Measurements from ENCODE around the gene TMTC1. TPM values are rescaled to one million over a fixed set of nuclear protein-coding genes. Genes with fewer than 3 reads are reported as not detected.

Gene TMTC1
- total and polyA plus RNA-seq, 2 donors: 5.4 to 9.3 TPM

DNA sequence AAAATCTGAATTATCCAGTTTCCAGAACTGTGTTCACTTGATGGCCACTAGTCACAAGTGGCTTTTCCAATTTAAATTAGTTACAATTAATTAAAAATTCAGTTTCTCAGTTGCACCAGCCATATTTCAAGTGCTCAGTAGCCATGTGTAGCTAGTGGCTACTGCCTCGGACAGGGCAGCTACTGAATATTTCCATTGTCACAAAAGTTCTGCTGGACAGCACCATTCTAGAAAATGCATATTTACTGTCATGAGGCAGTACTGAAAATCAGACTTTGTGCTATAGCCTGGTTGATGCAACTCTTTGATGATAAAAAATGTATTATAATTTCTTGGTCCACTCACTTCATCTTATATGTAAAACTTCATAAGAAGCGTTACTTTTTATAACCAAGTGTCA, 274.8 kb downstream of the TMTC1 start:
- H3K36me3 ChIP-seq (ENCODE audit: control insufficient read depth in 2 of 2, insufficient read depth in 2 of 2, low read length in 1 of 2): no peaks in the 10 kb centered on the region
- no peak overlapping the region for H3K27ac ChIP-seq (ENCODE audit: low read depth in 1 of 2, low read length in 1 of 2)
- 99% methylated on average over 2 of the region's 2 CpGs for WGBS
- no peaks in the 10 kb centered on the region for H3K4me1 ChIP-seq (ENCODE audit: control insufficient read depth in 2 of 2, insufficient read depth in 2 of 2, low read length in 2 of 2)
- H3K27me3 ChIP-seq (ENCODE audit: control insufficient read depth in 2 of 2, insufficient read depth in 1 of 2, low read length in 1 of 2): no peaks in the 10 kb centered on the region
- no peak overlapping the region for H3K4me3 ChIP-seq (ENCODE audit: low read length in 2 of 2)
- no peak for DNase-seq (ENCODE audit: low read depth in 6 of 9, low spot score in 9 of 9)
- H3K9me3 ChIP-seq (ENCODE audit: control insufficient read depth in 2 of 2, insufficient read depth in 1 of 2, low read length in 1 of 2): no peaks in the 10 kb centered on the region

DNA sequence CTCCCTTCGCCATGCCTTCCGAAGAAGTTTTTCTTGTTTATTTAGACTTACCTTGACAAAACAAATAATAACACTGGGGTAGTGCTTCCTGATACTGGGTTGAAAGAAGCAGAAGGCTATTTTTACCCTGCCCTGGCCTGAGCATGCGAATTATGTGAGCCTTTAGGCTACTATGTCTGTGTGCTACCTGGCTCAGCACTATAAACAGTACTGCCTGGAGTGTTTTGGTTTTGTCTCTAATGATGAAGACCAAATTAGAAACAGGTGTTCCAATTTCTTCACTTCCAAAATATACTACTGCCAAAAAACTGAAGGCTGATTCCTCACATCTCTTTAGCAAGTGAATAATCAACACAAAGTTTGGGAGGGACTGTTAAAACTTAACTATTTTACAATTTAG, 278.6 kb downstream of the TMTC1 start:
- H3K4me3 ChIP-seq (ENCODE audit: low read length in 2 of 2): no peak overlapping the region
- WGBS: 80% methylated on average over 3 of the region's 3 CpGs
- H3K27me3 ChIP-seq (ENCODE audit: control insufficient read depth in 2 of 2, insufficient read depth in 1 of 2, low read length in 1 of 2): no peaks in the 10 kb centered on the region
- H3K27ac ChIP-seq (ENCODE audit: low read depth in 1 of 2, low read length in 1 of 2): no peak overlapping the region
- no peaks in the 10 kb centered on the region for H3K36me3 ChIP-seq (ENCODE audit: control insufficient read depth in 2 of 2, insufficient read depth in 2 of 2, low read length in 1 of 2)
- H3K9me3 ChIP-seq (ENCODE audit: control insufficient read depth in 2 of 2, insufficient read depth in 1 of 2, low read length in 1 of 2): no peaks in the 10 kb centered on the region
- no peak for DNase-seq (ENCODE audit: low read depth in 6 of 9, low spot score in 9 of 9)
- no peaks in the 10 kb centered on the region for H3K4me1 ChIP-seq (ENCODE audit: control insufficient read depth in 2 of 2, insufficient read depth in 2 of 2, low read length in 2 of 2)

DNA sequence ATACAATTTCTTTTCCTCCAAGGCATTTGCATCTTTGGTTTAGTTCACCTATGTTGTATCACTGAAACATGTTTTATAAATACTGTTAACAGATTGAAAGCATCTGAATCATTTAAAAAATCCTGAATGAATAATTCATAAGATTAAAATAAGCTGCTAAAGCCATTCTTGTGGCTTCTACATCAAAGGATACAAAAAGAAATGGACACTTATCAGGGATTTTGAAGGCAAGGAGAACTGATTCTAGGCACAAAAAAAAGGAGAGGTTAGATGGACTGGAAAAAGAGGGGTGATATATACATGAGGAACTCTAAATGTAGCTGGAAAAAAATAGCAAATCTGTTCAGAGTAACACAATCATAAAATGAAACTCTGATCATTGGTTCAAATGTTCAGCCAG, 280.5 kb downstream of the TMTC1 start:
- no peaks in the 10 kb centered on the region for H3K9me3 ChIP-seq (ENCODE audit: control insufficient read depth in 2 of 2, insufficient read depth in 1 of 2, low read length in 1 of 2)
- no peaks in the 10 kb centered on the region for H3K27me3 ChIP-seq (ENCODE audit: control insufficient read depth in 2 of 2, insufficient read depth in 1 of 2, low read length in 1 of 2)
- H3K27ac ChIP-seq (ENCODE audit: low read depth in 1 of 2, low read length in 1 of 2): no peak overlapping the region
- no peak for DNase-seq (ENCODE audit: low read depth in 6 of 9, low spot score in 9 of 9)
- no peak overlapping the region for H3K4me3 ChIP-seq (ENCODE audit: low read length in 2 of 2)
- no peaks in the 10 kb centered on the region for H3K36me3 ChIP-seq (ENCODE audit: control insufficient read depth in 2 of 2, insufficient read depth in 2 of 2, low read length in 1 of 2)
- H3K4me1 ChIP-seq (ENCODE audit: control insufficient read depth in 2 of 2, insufficient read depth in 2 of 2, low read length in 2 of 2): no peaks in the 10 kb centered on the region

DNA sequence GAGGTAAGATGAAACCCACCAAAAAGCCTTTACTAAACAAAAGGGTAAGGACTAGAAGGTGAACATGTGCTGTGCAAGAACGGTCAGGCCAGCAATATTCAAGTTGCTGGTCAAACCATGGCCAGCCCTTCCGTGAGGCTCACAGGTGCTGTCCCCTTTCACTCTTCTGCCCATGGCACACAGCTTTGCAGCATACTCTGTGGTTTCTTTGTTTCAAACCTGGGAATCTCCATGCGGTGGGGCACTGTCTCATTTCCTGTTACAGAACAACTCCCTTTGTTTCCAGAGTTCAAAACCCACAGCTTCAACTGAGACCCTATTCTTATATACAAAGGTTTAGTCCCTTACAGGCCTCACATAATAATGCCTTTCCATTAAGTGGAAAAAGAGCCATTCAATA, 284.5 kb downstream of the TMTC1 start:
- no peak overlapping the region for H3K27ac ChIP-seq (ENCODE audit: low read depth in 1 of 2, low read length in 1 of 2)
- no peaks in the 10 kb centered on the region for H3K36me3 ChIP-seq (ENCODE audit: control insufficient read depth in 2 of 2, insufficient read depth in 2 of 2, low read length in 1 of 2)
- no peaks in the 10 kb centered on the region for H3K9me3 ChIP-seq (ENCODE audit: control insufficient read depth in 2 of 2, insufficient read depth in 1 of 2, low read length in 1 of 2)
- no peaks in the 10 kb centered on the region for H3K27me3 ChIP-seq (ENCODE audit: control insufficient read depth in 2 of 2, insufficient read depth in 1 of 2, low read length in 1 of 2)
- H3K4me1 ChIP-seq (ENCODE audit: control insufficient read depth in 2 of 2, insufficient read depth in 2 of 2, low read length in 2 of 2): no peaks in the 10 kb centered on the region
- H3K4me3 ChIP-seq (ENCODE audit: low read length in 2 of 2): no peak overlapping the region
- WGBS: 91% methylated on average over 3 of the region's 3 CpGs
- DNase-seq (ENCODE audit: low read depth in 6 of 9, low spot score in 9 of 9): no peak

- no peaks in the 10 kb centered on the region for H3K27me3 ChIP-seq (ENCODE audit: control insufficient read depth in 2 of 2, insufficient read depth in 1 of 2, low read length in 1 of 2)
- no peaks in the 10 kb centered on the region for H3K36me3 ChIP-seq (ENCODE audit: control insufficient read depth in 2 of 2, insufficient read depth in 2 of 2, low read length in 1 of 2)
- no peaks in the 10 kb centered on the region for H3K9me3 ChIP-seq (ENCODE audit: control insufficient read depth in 2 of 2, insufficient read depth in 1 of 2, low read length in 1 of 2)
- H3K4me3 ChIP-seq (ENCODE audit: low read length in 2 of 2): no peak within 1 kb of the TSS
- H3K4me1 ChIP-seq (ENCODE audit: control insufficient read depth in 2 of 2, insufficient read depth in 2 of 2, low read length in 2 of 2): no peaks in the 10 kb centered on the region
- DNase-seq (ENCODE audit: low read depth in 6 of 9, low spot score in 9 of 9): no peak
- H3K27ac ChIP-seq (ENCODE audit: low read depth in 1 of 2, low read length in 1 of 2): no peak within 1 kb of the TSS
- 97% methylated on average over 18 of the region's 18 CpGs for WGBS
Observed at GRCh38 chr12:29497588-29497987, 286.2 kb downstream of the TMTC1 start, which contains the start of gene OVCH1. Gene OVCH1, minus strand, starts transcription at chr12:29497686. Its CDS starts 0 bp downstream, at chr12:29497686.

DNA sequence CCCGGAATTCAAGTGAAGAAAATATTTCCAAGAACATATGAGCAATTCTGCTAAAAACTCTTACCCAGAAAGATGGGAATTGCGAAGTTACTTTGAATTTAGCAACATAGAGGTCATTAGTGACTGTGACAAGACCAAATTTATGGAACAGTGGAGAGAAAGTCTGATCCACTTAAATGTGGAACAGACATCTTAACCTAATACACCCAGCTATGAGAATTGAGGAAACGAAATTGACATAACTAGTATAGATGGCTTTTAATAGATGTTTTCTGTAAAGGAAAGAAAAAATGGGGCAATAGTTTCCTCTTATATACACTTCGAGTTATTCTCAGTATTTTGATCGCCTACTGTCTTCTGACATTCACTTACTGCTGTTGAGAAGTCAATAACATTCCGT, 290.9 kb downstream of the TMTC1 start:
- no peak overlapping the region for H3K27ac ChIP-seq (ENCODE audit: low read depth in 1 of 2, low read length in 1 of 2)
- DNase-seq (ENCODE audit: low read depth in 6 of 9, low spot score in 9 of 9): no peak
- WGBS: 94% methylated on average over 6 of the region's 6 CpGs
- no peaks in the 10 kb centered on the region for H3K4me1 ChIP-seq (ENCODE audit: control insufficient read depth in 2 of 2, insufficient read depth in 2 of 2, low read length in 2 of 2)
- no peaks in the 10 kb centered on the region for H3K9me3 ChIP-seq (ENCODE audit: control insufficient read depth in 2 of 2, insufficient read depth in 1 of 2, low read length in 1 of 2)
- H3K36me3 ChIP-seq (ENCODE audit: control insufficient read depth in 2 of 2, insufficient read depth in 2 of 2, low read length in 1 of 2): no peaks in the 10 kb centered on the region
- no peaks in the 10 kb centered on the region for H3K27me3 ChIP-seq (ENCODE audit: control insufficient read depth in 2 of 2, insufficient read depth in 1 of 2, low read length in 1 of 2)
- H3K4me3 ChIP-seq (ENCODE audit: low read length in 2 of 2): no peak overlapping the region

DNA sequence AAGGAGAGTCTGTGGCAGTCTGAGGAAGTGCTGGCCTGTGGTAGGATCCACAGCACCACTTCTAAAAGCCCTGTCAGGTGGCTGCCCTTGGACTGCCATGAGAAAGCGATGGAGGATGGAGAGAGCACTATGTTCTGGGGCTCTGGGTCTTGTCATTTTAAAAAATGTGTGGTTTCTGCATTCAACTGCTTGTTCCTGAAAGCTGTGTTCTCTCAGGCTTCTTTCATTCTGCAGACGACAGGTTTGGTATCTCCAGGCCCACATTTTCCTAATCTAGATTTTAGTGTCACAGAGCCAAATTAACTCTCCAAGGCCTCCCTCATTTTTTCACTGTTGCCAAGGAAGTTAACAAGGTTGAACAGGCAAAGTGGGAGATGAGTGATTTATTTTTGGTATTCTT, 296.8 kb downstream of the TMTC1 start:
- no peak for DNase-seq (ENCODE audit: low read depth in 6 of 9, low spot score in 9 of 9)
- H3K36me3 ChIP-seq (ENCODE audit: control insufficient read depth in 2 of 2, insufficient read depth in 2 of 2, low read length in 1 of 2): no peaks in the 10 kb centered on the region
- no peaks in the 10 kb centered on the region for H3K9me3 ChIP-seq (ENCODE audit: control insufficient read depth in 2 of 2, insufficient read depth in 1 of 2, low read length in 1 of 2)
- H3K27ac ChIP-seq (ENCODE audit: low read depth in 1 of 2, low read length in 1 of 2): no peak overlapping the region
- WGBS: 66% methylated on average over 2 of the region's 2 CpGs
- H3K4me3 ChIP-seq (ENCODE audit: low read length in 2 of 2): no peak overlapping the region
- H3K27me3 ChIP-seq (ENCODE audit: control insufficient read depth in 2 of 2, insufficient read depth in 1 of 2, low read length in 1 of 2): no peaks in the 10 kb centered on the region
- no peaks in the 10 kb centered on the region for H3K4me1 ChIP-seq (ENCODE audit: control insufficient read depth in 2 of 2, insufficient read depth in 2 of 2, low read length in 2 of 2)

- H3K4me3 ChIP-seq (ENCODE audit: low read length in 2 of 2): no peak overlapping the region
- H3K4me1 ChIP-seq (ENCODE audit: control insufficient read depth in 2 of 2, insufficient read depth in 2 of 2, low read length in 2 of 2): no peaks in the 10 kb centered on the region
- no peaks in the 10 kb centered on the region for H3K36me3 ChIP-seq (ENCODE audit: control insufficient read depth in 2 of 2, insufficient read depth in 2 of 2, low read length in 1 of 2)
- DNase-seq (ENCODE audit: low read depth in 6 of 9, low spot score in 9 of 9): no peak
- no peak overlapping the region for H3K27ac ChIP-seq (ENCODE audit: low read depth in 1 of 2, low read length in 1 of 2)
- WGBS: 50% methylated on average over 4 of the region's 4 CpGs
- H3K9me3 ChIP-seq (ENCODE audit: control insufficient read depth in 2 of 2, insufficient read depth in 1 of 2, low read length in 1 of 2): no peaks in the 10 kb centered on the region
- H3K27me3 ChIP-seq (ENCODE audit: control insufficient read depth in 2 of 2, insufficient read depth in 1 of 2, low read length in 1 of 2): no peaks in the 10 kb centered on the region
Observed at GRCh38 chr12:29463198-29463597, 320.5 kb downstream of the TMTC1 start.

GRCh38 chr12:29460082-29460481, 323.7 kb downstream of the TMTC1 start:
- DNase-seq (ENCODE audit: low read depth in 6 of 9, low spot score in 9 of 9): no peak
- Histone ChIP-seq H3K4me1 (ENCODE audit: control insufficient read depth in 2 of 2, insufficient read depth in 2 of 2, low read length in 2 of 2) (no peaks in the 10 kb centered on the region), H3K9me3 (ENCODE audit: control insufficient read depth in 2 of 2, insufficient read depth in 1 of 2, low read length in 1 of 2) (no peaks in the 10 kb centered on the region), H3K27me3 (ENCODE audit: control insufficient read depth in 2 of 2, insufficient read depth in 1 of 2, low read length in 1 of 2) (no peaks in the 10 kb centered on the region), H3K4me3 (ENCODE audit: low read length in 2 of 2) (no peak overlapping the region), H3K36me3 (ENCODE audit: control insufficient read depth in 2 of 2, insufficient read depth in 2 of 2, low read length in 1 of 2) (no peaks in the 10 kb centered on the region), H3K27ac (ENCODE audit: low read depth in 1 of 2, low read length in 1 of 2) (no peak overlapping the region)
- WGBS: 97% methylated on average over 2 of the region's 2 CpGs

DNA sequence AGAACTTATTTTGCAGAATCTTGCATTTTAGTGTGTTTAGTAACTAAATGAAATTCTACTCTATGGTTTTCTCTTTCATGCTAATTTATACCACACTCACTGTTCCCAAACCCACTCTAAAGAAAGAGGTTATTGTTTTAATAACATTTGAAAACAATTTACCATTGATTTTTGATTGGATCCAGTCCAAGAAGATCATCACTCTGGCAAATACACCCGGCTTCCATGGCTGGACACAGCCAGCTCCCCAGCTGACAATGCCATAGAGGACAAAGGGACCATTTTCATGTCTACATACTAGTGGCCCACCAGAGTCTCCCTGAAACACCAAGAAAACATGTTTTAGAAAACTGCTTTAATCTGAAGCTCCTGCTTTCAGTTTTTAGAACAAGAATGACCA, 328.7 kb downstream of the TMTC1 start:
- Histone ChIP-seq H3K36me3 (ENCODE audit: control insufficient read depth in 2 of 2, insufficient read depth in 2 of 2, low read length in 1 of 2) (no peaks in the 10 kb centered on the region), H3K9me3 (ENCODE audit: control insufficient read depth in 2 of 2, insufficient read depth in 1 of 2, low read length in 1 of 2) (no peaks in the 10 kb centered on the region)

More for the DNA sequence above, 328.7 kb downstream of the TMTC1 start:
- WGBS: 88% methylated on average over 1 of the region's 1 CpG
- H3K27ac ChIP-seq (ENCODE audit: low read depth in 1 of 2, low read length in 1 of 2): no peak overlapping the region
- no peak overlapping the region for H3K4me3 ChIP-seq (ENCODE audit: low read length in 2 of 2)
- no peaks in the 10 kb centered on the region for H3K27me3 ChIP-seq (ENCODE audit: control insufficient read depth in 2 of 2, insufficient read depth in 1 of 2, low read length in 1 of 2)
- DNase-seq (ENCODE audit: low read depth in 6 of 9, low spot score in 9 of 9): no peak
- H3K4me1 ChIP-seq (ENCODE audit: control insufficient read depth in 2 of 2, insufficient read depth in 2 of 2, low read length in 2 of 2): no peaks in the 10 kb centered on the region
